ENCODE results near the gene ZNF837. TPM values are rescaled to one million over a fixed set of nuclear protein-coding genes. Genes with fewer than 3 reads are reported as not detected.

Gene ZNF837
- total RNA-seq, 1 experiment from 2014 or later, result 1.1 TPM

DNA sequence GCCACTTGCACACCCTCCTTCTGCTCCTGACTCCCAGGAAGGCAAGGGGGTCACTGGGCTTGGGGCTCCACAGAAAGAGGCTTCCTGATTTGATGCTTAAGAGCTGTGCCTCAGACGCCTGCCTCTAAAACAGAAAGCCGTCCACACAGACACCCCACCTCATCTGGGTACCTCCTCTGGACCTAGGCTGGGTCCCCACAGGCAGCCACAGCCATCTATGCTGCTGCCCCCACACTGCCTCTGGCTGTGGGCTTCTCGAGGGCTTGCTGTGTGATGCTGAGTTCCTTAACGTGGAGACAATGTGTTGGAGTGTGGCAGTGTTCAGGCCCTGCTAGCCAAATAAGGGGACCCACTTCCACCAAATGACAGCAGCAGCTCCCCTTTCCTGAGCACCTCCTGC is 62.5 kb downstream of the ZNF837 start:
- no peak for DNase-seq (ENCODE audit: low read depth)

Other genes with a start within 250 kb of the ZNF837 start
- gene ZNF329, start 230.2 kb downstream of the ZNF837 start, total RNA-seq (2014; rRNA removed; shearing (Covaris generic)), result 6.8 and 9.4 TPM in 2 replicates
- 22.7 and 23.7 TPM in 2 replicates for gene ZNF274, start 198.0 kb downstream of the ZNF837 start, total RNA-seq (2014; rRNA removed; shearing (Covaris generic))
- gene ZNF544, start 152.1 kb downstream of the ZNF837 start, total RNA-seq (2014; rRNA removed; shearing (Covaris generic)), result 43.9 and 57.0 TPM in 2 replicates
- 4.3 and 4.8 TPM in 2 replicates for gene ZNF8, start 102.1 kb downstream of the ZNF837 start, total RNA-seq (2014; rRNA removed; shearing (Covaris generic))
- 68.7 and 76.6 TPM in 2 replicates for gene ERVK3-1, start 75.7 kb downstream of the ZNF837 start, total RNA-seq (2014; rRNA removed; shearing (Covaris generic))
- gene ZSCAN22, start 54.0 kb downstream of the ZNF837 start, total RNA-seq (2014; rRNA removed; shearing (Covaris generic)), result 2.9 and 4.1 TPM in 2 replicates
- 64.4 and 111 TPM in 2 replicates for gene A1BG, start 27.5 kb downstream of the ZNF837 start, total RNA-seq (2014; rRNA removed; shearing (Covaris generic))
- gene ZNF497, start 18.3 kb downstream of the ZNF837 start, total RNA-seq (2014; rRNA removed; shearing (Covaris generic)), result 0.12 and 0.29 TPM in 2 replicates
- gene RPS5, start 6.2 kb upstream of the ZNF837 start, total RNA-seq (2014; rRNA removed; shearing (Covaris generic)), result 2,560 and 2,715 TPM in 2 replicates
- gene RNF225, start 14.6 kb upstream of the ZNF837 start, total RNA-seq (2014; rRNA removed; shearing (Covaris generic)), result not detected in 2 replicates
- gene ZNF584, start 27.6 kb upstream of the ZNF837 start, total RNA-seq (2014; rRNA removed; shearing (Covaris generic)), result 16.3 and 17.2 TPM in 2 replicates
- gene ZNF132, start 59.1 kb upstream of the ZNF837 start, total RNA-seq (2014; rRNA removed; shearing (Covaris generic)), result 4.6 and 4.8 TPM in 2 replicates
- gene ZNF324B, start 70.6 kb upstream of the ZNF837 start, total RNA-seq (2014; rRNA removed; shearing (Covaris generic)), result 4.1 and 9.3 TPM in 2 replicates
- 8.6 and 8.9 TPM in 2 replicates for gene ZNF324, start 86.0 kb upstream of the ZNF837 start, total RNA-seq (2014; rRNA removed; shearing (Covaris generic))
- gene ZNF446, start 95.3 kb upstream of the ZNF837 start, total RNA-seq (2014; rRNA removed; shearing (Covaris generic)), result 6.5 and 9.5 TPM in 2 replicates
- gene SLC27A5, start 131.0 kb upstream of the ZNF837 start, total RNA-seq (2014; rRNA removed; shearing (Covaris generic)), result 4.7 and 6.0 TPM in 2 replicates
- 5.3 and 8.1 TPM in 2 replicates for gene ZBTB45, start 138.8 kb upstream of the ZNF837 start, total RNA-seq (2014; rRNA removed; shearing (Covaris generic))
- 304 and 391 TPM in 2 replicates for gene TRIM28, start 163.0 kb upstream of the ZNF837 start, total RNA-seq (2014; rRNA removed; shearing (Covaris generic))
- 171 and 176 TPM in 2 replicates for gene CHMP2A, start 174.1 kb upstream of the ZNF837 start, total RNA-seq (2014; rRNA removed; shearing (Covaris generic))
- 84.1 and 98.8 TPM in 2 replicates for gene UBE2M, start 177.6 kb upstream of the ZNF837 start, total RNA-seq (2014; rRNA removed; shearing (Covaris generic))
- gene MZF1, start 192.3 kb upstream of the ZNF837 start, total RNA-seq (2014; rRNA removed; shearing (Covaris generic)), result 6.5 and 10.2 TPM in 2 replicates